NCI-H128 (cell line): Measurements from ENCODE around the gene KCTD21.

Experiments used
- DNase-seq: peaks from one replicate; lab custom pipeline; 2025; ENCODE audit not compliant: unreplicated experiment; lab: John Stamatoyannopoulos, UW

Gene KCTD21

GRCh38 chr11:78202733-78203167 is 14.3 kb upstream of the KCTD21 start:
- no peak for DNase-seq

GRCh38 chr11:78201096-78201818 is 12.8 kb upstream of the KCTD21 start:
- DNase-seq: no peak

GRCh38 chr11:78200553-78200952 is 12.1 kb upstream of the KCTD21 start:
- DNase-seq: no peak

GRCh38 chr11:78200061-78200460 is 11.6 kb upstream of the KCTD21 start:
- DNase-seq: no peak

- no peak for DNase-seq
These were observed 11.2 kb upstream of the KCTD21 start for GRCh38 chr11:78199653-78200015.

GRCh38 chr11:78199015-78199652 is 10.7 kb upstream of the KCTD21 start:
- DNase-seq: no peak

GRCh38 chr11:78197816-78198215 is 9.4 kb upstream of the KCTD21 start:
- DNase-seq: no peak

GRCh38 chr11:78196661-78197091 is 8.2 kb upstream of the KCTD21 start:
- DNase-seq: no peak

GRCh38 chr11:78195917-78196560 is 7.6 kb upstream of the KCTD21 start:
- DNase-seq: no peak

- no peak for DNase-seq
These were observed 6.1 kb upstream of the KCTD21 start for GRCh38 chr11:78194490-78194889.

- DNase-seq: no peak
These were observed 5.4 kb upstream of the KCTD21 start for GRCh38 chr11:78193806-78194205.

- no peak for DNase-seq
These were observed 4.5 kb upstream of the KCTD21 start for GRCh38 chr11:78192911-78193351.

GRCh38 chr11:78192223-78192719 is 3.8 kb upstream of the KCTD21 start:
- no peak for DNase-seq

GRCh38 chr11:78190871-78191538 is 2.6 kb upstream of the KCTD21 start:
- no peak for DNase-seq

- no peak for DNase-seq
These were observed 1.9 kb upstream of the KCTD21 start for GRCh38 chr11:78190374-78190773.

- DNase-seq: no peak
These were observed 1.4 kb upstream of the KCTD21 start for GRCh38 chr11:78189851-78190250.

GRCh38 chr11:78189174-78189724 is 823 bp upstream of the KCTD21 start:
- DNase-seq: no peak

GRCh38 chr11:78187366-78188285 is 800 bp downstream of the KCTD21 start:
- peak; percentile 72 for DNase-seq

- no peak for DNase-seq
These were observed 7.2 kb downstream of the KCTD21 start for GRCh38 chr11:78181185-78181584.

GRCh38 chr11:78180751-78181150 is 7.7 kb downstream of the KCTD21 start:
- no peak for DNase-seq
